ENCODE results near the gene THRB. TPM values are rescaled to one million over a fixed set of nuclear protein-coding genes. Genes with fewer than 3 reads are reported as not detected.

THRB gene
- total RNA-seq, 1 donor from 2014 or later, result 22.8 TPM

GRCh38 chr3:24470277-24470676 is 24.4 kb downstream of the THRB start:
- Histone ChIP-seq H3K4me3 (no peak overlapping the region), H3K27ac (no peak overlapping the region), H3K27me3 (no peaks in the 10 kb centered on the region), H3K4me1 (peaks cover 5% of the 10 kb centered on the region), H3K9me3 (peaks cover 4% of the 10 kb centered on the region), H3K36me3 (no peaks in the 10 kb centered on the region)
- intact Hi-C loops (cut with DNase I), result no loop called here
- TF ChIP-seq, protein P1, sequence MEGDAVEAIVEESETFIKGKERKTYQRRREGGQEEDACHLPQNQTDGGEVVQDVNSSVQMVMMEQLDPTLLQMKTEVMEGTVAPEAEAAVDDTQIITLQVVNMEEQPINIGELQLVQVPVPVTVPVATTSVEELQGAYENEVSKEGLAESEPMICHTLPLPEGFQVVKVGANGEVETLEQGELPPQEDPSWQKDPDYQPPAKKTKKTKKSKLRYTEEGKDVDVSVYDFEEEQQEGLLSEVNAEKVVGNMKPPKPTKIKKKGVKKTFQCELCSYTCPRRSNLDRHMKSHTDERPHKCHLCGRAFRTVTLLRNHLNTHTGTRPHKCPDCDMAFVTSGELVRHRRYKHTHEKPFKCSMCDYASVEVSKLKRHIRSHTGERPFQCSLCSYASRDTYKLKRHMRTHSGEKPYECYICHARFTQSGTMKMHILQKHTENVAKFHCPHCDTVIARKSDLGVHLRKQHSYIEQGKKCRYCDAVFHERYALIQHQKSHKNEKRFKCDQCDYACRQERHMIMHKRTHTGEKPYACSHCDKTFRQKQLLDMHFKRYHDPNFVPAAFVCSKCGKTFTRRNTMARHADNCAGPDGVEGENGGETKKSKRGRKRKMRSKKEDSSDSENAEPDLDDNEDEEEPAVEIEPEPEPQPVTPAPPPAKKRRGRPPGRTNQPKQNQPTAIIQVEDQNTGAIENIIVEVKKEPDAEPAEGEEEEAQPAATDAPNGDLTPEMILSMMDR (IDR thresholded peaks at IDR 0.05), result no peak
- TF ChIP-seq POLR2A (IDR thresholded peaks at IDR 0.05), result no peak
- peak in 1 of 2 donors; percentile 45 for TF ChIP-seq POLR2AphosphoS5 (IDR thresholded peaks at IDR 0.05; ENCODE audit: insufficient read depth in 1 of 2, low read depth in 1 of 2)
- DNase-seq (ENCODE audit: extremely low spot score in 2 of 2), result no peak

- Histone ChIP-seq H3K9me3 (peaks cover 4% of the 10 kb centered on the region), H3K27ac (no peak overlapping the region), H3K4me1 (peaks cover 5% of the 10 kb centered on the region), H3K4me3 (no peak overlapping the region), H3K27me3 (no peaks in the 10 kb centered on the region), H3K36me3 (no peaks in the 10 kb centered on the region)
- TF ChIP-seq, protein P1 (IDR thresholded peaks at IDR 0.05), result no peak
- TF ChIP-seq POLR2A (IDR thresholded peaks at IDR 0.05) (no peak), POLR2AphosphoS5 (IDR thresholded peaks at IDR 0.05; ENCODE audit: insufficient read depth in 1 of 2, low read depth in 1 of 2) (no peak)
- no peak for DNase-seq (ENCODE audit: extremely low spot score in 2 of 2)
- intact Hi-C loops (cut with DNase I), result no loop called here
Measured at GRCh38 chr3:24464389-24464788, 30.3 kb downstream of the THRB start.

DNA sequence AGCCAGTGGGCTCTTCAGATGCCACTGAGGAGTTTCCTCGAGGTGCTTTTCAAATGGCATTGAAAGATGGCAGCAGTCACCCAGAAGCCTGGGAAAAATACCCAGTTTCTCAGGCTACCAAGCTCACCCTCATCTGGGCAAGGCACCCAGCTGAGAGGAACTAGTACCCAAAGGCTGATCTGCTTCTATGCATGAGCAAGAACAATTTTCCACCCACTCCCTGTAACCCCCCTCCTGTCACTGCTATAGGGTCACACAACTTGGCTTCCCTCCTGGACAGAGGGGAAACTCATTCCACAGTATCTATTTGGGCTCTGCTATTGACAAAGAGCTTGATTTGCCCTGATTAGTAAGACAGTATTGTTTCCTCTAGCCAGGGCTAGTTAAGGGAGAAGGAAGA is 31.9 kb downstream of the THRB start:
- H3K36me3 ChIP-seq, result no peaks in the 10 kb centered on the region
- intact Hi-C loops (cut with DNase I), result no loop called here
- TF ChIP-seq, protein P1 (IDR thresholded peaks at IDR 0.05), result no peak
- TF ChIP-seq POLR2AphosphoS5 (IDR thresholded peaks at IDR 0.05; ENCODE audit: insufficient read depth in 1 of 2, low read depth in 1 of 2) (no peak), POLR2A (IDR thresholded peaks at IDR 0.05) (no peak)
- H3K4me1 ChIP-seq, result peaks cover 5% of the 10 kb centered on the region
- H3K9me3 ChIP-seq, result peaks cover 3% of the 10 kb centered on the region
- no peak overlapping the region for H3K4me3 ChIP-seq
- H3K27me3 ChIP-seq, result no peaks in the 10 kb centered on the region
- DNase-seq (ENCODE audit: extremely low spot score in 2 of 2), result no peak
- H3K27ac ChIP-seq, result no peak overlapping the region

- Histone ChIP-seq H3K4me1 (peaks cover 5% of the 10 kb centered on the region), H3K27ac (no peak overlapping the region), H3K4me3 (no peak overlapping the region), H3K27me3 (no peaks in the 10 kb centered on the region), H3K36me3 (no peaks in the 10 kb centered on the region), H3K9me3 (no peaks in the 10 kb centered on the region)
- intact Hi-C loops (cut with DNase I), result no loop called here
- DNase-seq (ENCODE audit: extremely low spot score in 2 of 2), result no peak
- TF ChIP-seq POLR2AphosphoS5 (IDR thresholded peaks at IDR 0.05; ENCODE audit: insufficient read depth in 1 of 2, low read depth in 1 of 2), result no peak
- no peak for TF ChIP-seq POLR2A (IDR thresholded peaks at IDR 0.05)
- TF ChIP-seq, protein P1 (IDR thresholded peaks at IDR 0.05), result no peak
Measured at GRCh38 chr3:24460974-24461373, 33.7 kb downstream of the THRB start.

- DNase-seq (ENCODE audit: extremely low spot score in 2 of 2), result no peak
- Histone ChIP-seq H3K27ac (no peak overlapping the region), H3K4me1 (peaks cover 5% of the 10 kb centered on the region), H3K9me3 (no peaks in the 10 kb centered on the region), H3K36me3 (no peaks in the 10 kb centered on the region), H3K4me3 (no peak overlapping the region), H3K27me3 (no peaks in the 10 kb centered on the region)
- TF ChIP-seq POLR2A (IDR thresholded peaks at IDR 0.05) (no peak), POLR2AphosphoS5 (IDR thresholded peaks at IDR 0.05; ENCODE audit: insufficient read depth in 1 of 2, low read depth in 1 of 2) (peak in 1 of 2 donors; percentile 17)
- intact Hi-C loops (cut with DNase I), result loop anchor here (5.0 kb wide), 1 partner anchor 1390 kb away; no protein-coding TSS in a partner anchor
Measured at GRCh38 chr3:24457719-24458118, 36.9 kb downstream of the THRB start.

All from vagina (tissue), 2 donors.